Neural cell (in vitro differentiated cells): ENCODE results near the gene SRRM2.

Experiments
- EP300 ChIP-seq: fragments of 450-650 bp; conservative IDR thresholded peaks from 2 replicates; pipeline ENCODE4 v1.6.1; 2014; ENCODE audit warnings: antibody characterized with exemption, mild to moderate bottlenecking, moderate library complexity; ENCODE audit not compliant: poor library complexity, severe bottlenecking
- EZH2 ChIP-seq: fragments of 200-600, 300-800 bp; shearing (Covaris generic), sonication (generic); IDR thresholded peaks from 2 replicates; pipeline ENCODE4 v1.6.1; 2014; ENCODE audit warnings: antibody characterized with exemption, low read length, borderline replicate concordance, mild to moderate bottlenecking; ENCODE audit not compliant: insufficient read depth, poor library complexity, severe bottlenecking
- POLR2AphosphoS5 ChIP-seq: IDR thresholded peaks from 2 replicates; pipeline ENCODE4 v1.6.1; 2012
- RAD21 ChIP-seq: fragments of 450-650 bp; conservative IDR thresholded peaks from 2 replicates; pipeline ENCODE4 v1.6.1; 2014; ENCODE audit warnings: antibody characterized with exemption, mild to moderate bottlenecking, moderate library complexity
- SMC3 ChIP-seq: fragments of 450-650 bp; conservative IDR thresholded peaks from 2 replicates; pipeline ENCODE4 v1.6.1; 2014; ENCODE audit warnings: antibody characterized with exemption, mild to moderate bottlenecking, moderate library complexity; ENCODE audit not compliant: poor library complexity
- TAF1 ChIP-seq: IDR thresholded peaks from 2 replicates; pipeline ENCODE4 v1.6.1; 2012; ENCODE audit warnings: low read depth
- TF ChIP-seq, protein P1 (sequence below): fragments of 450-650 bp; IDR thresholded peaks from 2 replicates; pipeline ENCODE4 v1.5.1; 2014; ENCODE audit warnings: antibody characterized with exemption, mild to moderate bottlenecking, moderate library complexity; ENCODE audit not compliant: poor library complexity, severe bottlenecking

DNA sequence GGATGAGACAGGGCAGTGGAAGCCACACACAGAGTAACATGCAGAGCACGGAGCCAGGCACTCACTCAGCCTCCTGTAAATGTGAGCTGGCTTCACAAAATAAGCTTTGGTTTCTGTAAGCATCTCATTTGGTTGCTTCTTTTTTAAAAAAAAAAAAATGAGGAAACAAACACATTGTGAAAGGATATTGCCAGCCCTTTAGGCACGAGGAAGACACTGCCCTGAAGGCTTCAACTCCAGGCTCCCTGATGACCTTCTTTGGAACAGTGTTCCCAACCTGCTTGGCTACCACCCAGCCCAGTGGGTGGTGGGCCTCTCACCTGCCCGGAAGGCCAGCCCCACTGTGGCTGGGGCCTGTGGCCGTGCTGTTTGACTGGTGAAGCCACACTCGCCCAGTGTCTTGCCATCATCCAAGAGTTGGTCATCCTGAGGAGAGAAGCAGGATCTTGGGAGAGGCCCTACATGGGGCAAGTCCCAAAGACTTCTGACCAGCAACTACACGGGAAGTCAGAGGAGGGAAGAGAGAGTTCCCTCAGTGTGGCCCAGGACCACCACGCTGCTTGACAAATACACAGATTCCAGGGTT, 22.8 kb downstream of the SRRM2 start:
- TF ChIP-seq TAF1 (no peak), EP300 (no peak), EZH2 (no peak), SMC3 (no peak), RAD21 (no peak), POLR2AphosphoS5 (no peak)
- TF ChIP-seq, protein P1, sequence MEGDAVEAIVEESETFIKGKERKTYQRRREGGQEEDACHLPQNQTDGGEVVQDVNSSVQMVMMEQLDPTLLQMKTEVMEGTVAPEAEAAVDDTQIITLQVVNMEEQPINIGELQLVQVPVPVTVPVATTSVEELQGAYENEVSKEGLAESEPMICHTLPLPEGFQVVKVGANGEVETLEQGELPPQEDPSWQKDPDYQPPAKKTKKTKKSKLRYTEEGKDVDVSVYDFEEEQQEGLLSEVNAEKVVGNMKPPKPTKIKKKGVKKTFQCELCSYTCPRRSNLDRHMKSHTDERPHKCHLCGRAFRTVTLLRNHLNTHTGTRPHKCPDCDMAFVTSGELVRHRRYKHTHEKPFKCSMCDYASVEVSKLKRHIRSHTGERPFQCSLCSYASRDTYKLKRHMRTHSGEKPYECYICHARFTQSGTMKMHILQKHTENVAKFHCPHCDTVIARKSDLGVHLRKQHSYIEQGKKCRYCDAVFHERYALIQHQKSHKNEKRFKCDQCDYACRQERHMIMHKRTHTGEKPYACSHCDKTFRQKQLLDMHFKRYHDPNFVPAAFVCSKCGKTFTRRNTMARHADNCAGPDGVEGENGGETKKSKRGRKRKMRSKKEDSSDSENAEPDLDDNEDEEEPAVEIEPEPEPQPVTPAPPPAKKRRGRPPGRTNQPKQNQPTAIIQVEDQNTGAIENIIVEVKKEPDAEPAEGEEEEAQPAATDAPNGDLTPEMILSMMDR, result no peak
